ENCODE results near the gene NDUFB7.

Gene NDUFB7

GRCh38 chr19:14559916-14560775, 11.7 kb downstream of the NDUFB7 start:
- H3K27ac ChIP-seq (ENCODE audit: low read depth, low read length) = no peak overlapping the region
- no peaks in the 10 kb centered on the region for H3K9me2 ChIP-seq (replicated peaks; ENCODE audit: control insufficient read depth, low read length)
- H3K4me1 ChIP-seq (ENCODE audit: control insufficient read depth, low read length) = peaks cover 17% of the 10 kb centered on the region
- TF ChIP-seq CTCF (IDR thresholded peaks at IDR 0.05; ENCODE audit: low read depth, low read length, poor library complexity, severe bottlenecking) (no peak), EZH2phosphoT487 (IDR thresholded peaks at IDR 0.05; ENCODE audit: borderline replicate concordance, low read length) (no peak)
- H3F3A ChIP-seq (ENCODE audit: control insufficient read depth, insufficient read depth) = no peaks in the 10 kb centered on the region
- no peaks in the 10 kb centered on the region for H3K9me3 ChIP-seq (ENCODE audit: control insufficient read depth, insufficient read depth, low read length)
- H4K20me1 ChIP-seq (ENCODE audit: control insufficient read depth, insufficient read depth, low read depth, low read length) = no peaks in the 10 kb centered on the region
- H3K36me3 ChIP-seq (ENCODE audit: control insufficient read depth, low read length) = peaks cover 17% of the 10 kb centered on the region
- no peak overlapping the region for H3K4me2 ChIP-seq (ENCODE audit: low read length)
- peaks cover 61% of the 10 kb centered on the region for H3K79me2 ChIP-seq (ENCODE audit: control insufficient read depth, low read length)
- no peak overlapping the region for H3K4me3 ChIP-seq (ENCODE audit: low read length)
- no peaks in the 10 kb centered on the region for H3K27me3 ChIP-seq (ENCODE audit: control insufficient read depth, low read length)

GRCh38 chr19:14558370-14559066, 13.3 kb downstream of the NDUFB7 start:
- Histone ChIP-seq H3K4me3 (ENCODE audit: low read length) (no peak overlapping the region), H3K9me3 (ENCODE audit: control insufficient read depth, insufficient read depth, low read length) (no peaks in the 10 kb centered on the region), H3K79me2 (ENCODE audit: control insufficient read depth, low read length) (peaks cover 72% of the 10 kb centered on the region), H3K9me2 (replicated peaks; ENCODE audit: control insufficient read depth, low read length) (no peaks in the 10 kb centered on the region), H3K4me2 (ENCODE audit: low read length) (no peak overlapping the region), H3F3A (ENCODE audit: control insufficient read depth, insufficient read depth) (no peaks in the 10 kb centered on the region), H3K27ac (ENCODE audit: low read depth, low read length) (no peak overlapping the region), H3K36me3 (ENCODE audit: control insufficient read depth, low read length) (peaks cover 5% of the 10 kb centered on the region), H3K4me1 (ENCODE audit: control insufficient read depth, low read length) (peaks cover 17% of the 10 kb centered on the region), H3K27me3 (ENCODE audit: control insufficient read depth, low read length) (no peaks in the 10 kb centered on the region), H4K20me1 (ENCODE audit: control insufficient read depth, insufficient read depth, low read depth, low read length) (no peaks in the 10 kb centered on the region)
- TF ChIP-seq CTCF (IDR thresholded peaks at IDR 0.05; ENCODE audit: low read depth, low read length, poor library complexity, severe bottlenecking) = no peak
- TF ChIP-seq EZH2phosphoT487 (IDR thresholded peaks at IDR 0.05; ENCODE audit: borderline replicate concordance, low read length) = no peak

- no peak overlapping the region for H3K4me3 ChIP-seq (ENCODE audit: low read length)
Observed at GRCh38 chr19:14556662-14557188, 15.1 kb downstream of the NDUFB7 start.

More at GRCh38 chr19:14556662-14557188, 15.1 kb downstream of the NDUFB7 start:
- Histone ChIP-seq H3K9me2 (replicated peaks; ENCODE audit: control insufficient read depth, low read length) (no peaks in the 10 kb centered on the region), H3K27me3 (ENCODE audit: control insufficient read depth, low read length) (no peaks in the 10 kb centered on the region), H3K4me2 (ENCODE audit: low read length) (peak overlapping the region; percentile 48; the same call in 1 of the 2 replicates), H3K79me2 (ENCODE audit: control insufficient read depth, low read length) (peaks cover 78% of the 10 kb centered on the region), H3F3A (ENCODE audit: control insufficient read depth, insufficient read depth) (no peaks in the 10 kb centered on the region), H3K36me3 (ENCODE audit: control insufficient read depth, low read length) (peaks cover 3% of the 10 kb centered on the region; the same call in 1 of the 2 replicates), H4K20me1 (ENCODE audit: control insufficient read depth, insufficient read depth, low read depth, low read length) (peaks cover 5% of the 10 kb centered on the region; the same call in 1 of the 2 replicates), H3K9me3 (ENCODE audit: control insufficient read depth, insufficient read depth, low read length) (no peaks in the 10 kb centered on the region), H3K27ac (ENCODE audit: low read depth, low read length) (no peak overlapping the region), H3K4me1 (ENCODE audit: control insufficient read depth, low read length) (peaks cover 22% of the 10 kb centered on the region)
- no peak for TF ChIP-seq EZH2phosphoT487 (IDR thresholded peaks at IDR 0.05; ENCODE audit: borderline replicate concordance, low read length)
- TF ChIP-seq CTCF (IDR thresholded peaks at IDR 0.05; ENCODE audit: low read depth, low read length, poor library complexity, severe bottlenecking) = peak; percentile 95

Measured in DOHH2 (cell line).